ENCODE results near the gene SLC12A5.

Gene SLC12A5

GRCh38 chr20:46007671-46008070, 21.3 kb upstream of the SLC12A5 start:
- DNase-seq = no peak

- DNase-seq = no peak
Measured at GRCh38 chr20:46009816-46010215, 19.2 kb upstream of the SLC12A5 start.

GRCh38 chr20:46010491-46011391, 18.3 kb upstream of the SLC12A5 start:
- peak; percentile 55 for DNase-seq

- peak; percentile 36 for DNase-seq
Measured at GRCh38 chr20:46011631-46012482, 17.2 kb upstream of the SLC12A5 start.

GRCh38 chr20:46012921-46013320, 16.1 kb upstream of the SLC12A5 start:
- no peak for DNase-seq

- no peak for DNase-seq
Measured at GRCh38 chr20:46013322-46013828, 15.6 kb upstream of the SLC12A5 start.

- DNase-seq = peak; percentile 65
Measured at GRCh38 chr20:46013829-46014516, 15.0 kb upstream of the SLC12A5 start.

- no peak for DNase-seq
Measured at GRCh38 chr20:46014517-46015396, 14.3 kb upstream of the SLC12A5 start.

- no peak for DNase-seq
Measured at GRCh38 chr20:46017272-46017671, 11.7 kb upstream of the SLC12A5 start.

GRCh38 chr20:46018112-46018511, 10.9 kb upstream of the SLC12A5 start:
- no peak for DNase-seq

GRCh38 chr20:46018611-46019010, 10.4 kb upstream of the SLC12A5 start:
- DNase-seq = no peak

GRCh38 chr20:46020555-46020954, 8.5 kb upstream of the SLC12A5 start:
- DNase-seq = no peak

GRCh38 chr20:46021361-46022359, 7.4 kb upstream of the SLC12A5 start:
- peak; percentile 42 for DNase-seq

- DNase-seq = peak; percentile 75
Measured at GRCh38 chr20:46022411-46023147, 6.4 kb upstream of the SLC12A5 start.

GRCh38 chr20:46023148-46023484, 5.9 kb upstream of the SLC12A5 start:
- no peak for DNase-seq

- DNase-seq = no peak
Measured at GRCh38 chr20:46023999-46024398, 5.0 kb upstream of the SLC12A5 start.

- no peak for DNase-seq
Measured at GRCh38 chr20:46025376-46025783, 3.6 kb upstream of the SLC12A5 start.

- DNase-seq = no peak
Measured at GRCh38 chr20:46027245-46027853, 1.7 kb upstream of the SLC12A5 start.

GRCh38 chr20:46028110-46028509, 905 bp upstream of the SLC12A5 start:
- no peak for DNase-seq
